ENCODE measurements around the gene ACP4.

The ACP4 gene

GRCh38 chr19:50829801-50830200 lies 39.6 kb downstream of the ACP4 start:
- no peaks in the 10 kb centered on the region for H3K27me3 ChIP-seq (ENCODE audit: insufficient read depth, poor library complexity, severe bottlenecking)
- H3K9me3 ChIP-seq (ENCODE audit: severe bottlenecking) = no peaks in the 10 kb centered on the region
- no peak overlapping the region for H3K27ac ChIP-seq (ENCODE audit: poor library complexity, severe bottlenecking)
- DNase-seq (ENCODE audit: low spot score) (no peak), ATAC-seq (ENCODE audit: low read depth) (no peak)
- H3K36me3 ChIP-seq (ENCODE audit: low read depth) = no peaks in the 10 kb centered on the region
- TF ChIP-seq CTCF (IDR thresholded peaks at IDR 0.05; ENCODE audit: poor library complexity, severe bottlenecking) = no peak
- H3K4me3 ChIP-seq (ENCODE audit: severe bottlenecking) = no peak overlapping the region
- no peaks in the 10 kb centered on the region for H3K4me1 ChIP-seq (ENCODE audit: insufficient read depth, poor library complexity, severe bottlenecking)

GRCh38 chr19:50830266-50831025 lies 40.2 kb downstream of the ACP4 start:
- TF ChIP-seq CTCF (IDR thresholded peaks at IDR 0.05; ENCODE audit: poor library complexity, severe bottlenecking) = no peak
- H3K9me3 ChIP-seq (ENCODE audit: severe bottlenecking) = no peaks in the 10 kb centered on the region
- no peaks in the 10 kb centered on the region for H3K36me3 ChIP-seq (ENCODE audit: low read depth)
- no peak for DNase-seq (ENCODE audit: low spot score)
- peaks cover 3% of the 10 kb centered on the region for H3K4me1 ChIP-seq (ENCODE audit: insufficient read depth, poor library complexity, severe bottlenecking)
- no peak overlapping the region for H3K27ac ChIP-seq (ENCODE audit: poor library complexity, severe bottlenecking)
- H3K4me3 ChIP-seq (ENCODE audit: severe bottlenecking) = no peak overlapping the region
- no peak for ATAC-seq (ENCODE audit: low read depth)
- H3K27me3 ChIP-seq (ENCODE audit: insufficient read depth, poor library complexity, severe bottlenecking) = no peaks in the 10 kb centered on the region

GRCh38 chr19:50831026-50831396 lies 40.8 kb downstream of the ACP4 start:
- TF ChIP-seq CTCF (IDR thresholded peaks at IDR 0.05; ENCODE audit: poor library complexity, severe bottlenecking) = no peak

GRCh38 chr19:50832666-50833065 lies 42.5 kb downstream of the ACP4 start:
- no peaks in the 10 kb centered on the region for H3K9me3 ChIP-seq (ENCODE audit: severe bottlenecking)
- no peaks in the 10 kb centered on the region for H3K36me3 ChIP-seq (ENCODE audit: low read depth)
- no peak overlapping the region for H3K27ac ChIP-seq (ENCODE audit: poor library complexity, severe bottlenecking)
- ATAC-seq (ENCODE audit: low read depth) (no peak), DNase-seq (ENCODE audit: low spot score) (no peak)
- no peak overlapping the region for H3K4me3 ChIP-seq (ENCODE audit: severe bottlenecking)
- peaks cover 3% of the 10 kb centered on the region for H3K4me1 ChIP-seq (ENCODE audit: insufficient read depth, poor library complexity, severe bottlenecking)
- no peaks in the 10 kb centered on the region for H3K27me3 ChIP-seq (ENCODE audit: insufficient read depth, poor library complexity, severe bottlenecking)
- no peak for TF ChIP-seq CTCF (IDR thresholded peaks at IDR 0.05; ENCODE audit: poor library complexity, severe bottlenecking)

More at GRCh38 chr19:50831026-50831396, 40.8 kb downstream of the ACP4 start:
- DNase-seq (ENCODE audit: low spot score) (no peak), ATAC-seq (ENCODE audit: low read depth) (no peak)
- Histone ChIP-seq H3K27ac (ENCODE audit: poor library complexity, severe bottlenecking) (no peak overlapping the region), H3K36me3 (ENCODE audit: low read depth) (no peaks in the 10 kb centered on the region), H3K4me1 (ENCODE audit: insufficient read depth, poor library complexity, severe bottlenecking) (peaks cover 3% of the 10 kb centered on the region), H3K9me3 (ENCODE audit: severe bottlenecking) (no peaks in the 10 kb centered on the region), H3K4me3 (ENCODE audit: severe bottlenecking) (no peak overlapping the region), H3K27me3 (ENCODE audit: insufficient read depth, poor library complexity, severe bottlenecking) (no peaks in the 10 kb centered on the region)

GRCh38 chr19:50833117-50833801 lies 43.0 kb downstream of the ACP4 start, which contains the start of gene KLK15:
Gene KLK15, minus strand, starts transcription at chr19:50833574. Its CDS starts 2,082 bp downstream, at chr19:50831492.
- no peak for TF ChIP-seq CTCF (IDR thresholded peaks at IDR 0.05; ENCODE audit: poor library complexity, severe bottlenecking)
- Histone ChIP-seq H3K36me3 (ENCODE audit: low read depth) (no peaks in the 10 kb centered on the region), H3K9me3 (ENCODE audit: severe bottlenecking) (no peaks in the 10 kb centered on the region), H3K27me3 (ENCODE audit: insufficient read depth, poor library complexity, severe bottlenecking) (no peaks in the 10 kb centered on the region), H3K4me1 (ENCODE audit: insufficient read depth, poor library complexity, severe bottlenecking) (peaks cover 3% of the 10 kb centered on the region), H3K4me3 (ENCODE audit: severe bottlenecking) (no peak within 1 kb of the TSS), H3K27ac (ENCODE audit: poor library complexity, severe bottlenecking) (no peak within 1 kb of the TSS)
- DNase-seq (ENCODE audit: low spot score) = no peak
- no peak for ATAC-seq (ENCODE audit: low read depth)
